ENCODE results near the gene PANK3.

PANK3 gene

GRCh38 chr5:168578538-168579487 is at the start of gene PANK3:
PANK3 (minus strand) TSS chr5:168579368; CDS start chr5:168579283, 85 bp downstream.
- TF ChIP-seq, protein P1, sequence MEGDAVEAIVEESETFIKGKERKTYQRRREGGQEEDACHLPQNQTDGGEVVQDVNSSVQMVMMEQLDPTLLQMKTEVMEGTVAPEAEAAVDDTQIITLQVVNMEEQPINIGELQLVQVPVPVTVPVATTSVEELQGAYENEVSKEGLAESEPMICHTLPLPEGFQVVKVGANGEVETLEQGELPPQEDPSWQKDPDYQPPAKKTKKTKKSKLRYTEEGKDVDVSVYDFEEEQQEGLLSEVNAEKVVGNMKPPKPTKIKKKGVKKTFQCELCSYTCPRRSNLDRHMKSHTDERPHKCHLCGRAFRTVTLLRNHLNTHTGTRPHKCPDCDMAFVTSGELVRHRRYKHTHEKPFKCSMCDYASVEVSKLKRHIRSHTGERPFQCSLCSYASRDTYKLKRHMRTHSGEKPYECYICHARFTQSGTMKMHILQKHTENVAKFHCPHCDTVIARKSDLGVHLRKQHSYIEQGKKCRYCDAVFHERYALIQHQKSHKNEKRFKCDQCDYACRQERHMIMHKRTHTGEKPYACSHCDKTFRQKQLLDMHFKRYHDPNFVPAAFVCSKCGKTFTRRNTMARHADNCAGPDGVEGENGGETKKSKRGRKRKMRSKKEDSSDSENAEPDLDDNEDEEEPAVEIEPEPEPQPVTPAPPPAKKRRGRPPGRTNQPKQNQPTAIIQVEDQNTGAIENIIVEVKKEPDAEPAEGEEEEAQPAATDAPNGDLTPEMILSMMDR (conservative IDR thresholded peaks at IDR 0.05; ENCODE audit: low read depth, low read length), result peak; percentile 13
- peak; percentile 27 for DNase-seq (ENCODE audit: low read depth)

DNA sequence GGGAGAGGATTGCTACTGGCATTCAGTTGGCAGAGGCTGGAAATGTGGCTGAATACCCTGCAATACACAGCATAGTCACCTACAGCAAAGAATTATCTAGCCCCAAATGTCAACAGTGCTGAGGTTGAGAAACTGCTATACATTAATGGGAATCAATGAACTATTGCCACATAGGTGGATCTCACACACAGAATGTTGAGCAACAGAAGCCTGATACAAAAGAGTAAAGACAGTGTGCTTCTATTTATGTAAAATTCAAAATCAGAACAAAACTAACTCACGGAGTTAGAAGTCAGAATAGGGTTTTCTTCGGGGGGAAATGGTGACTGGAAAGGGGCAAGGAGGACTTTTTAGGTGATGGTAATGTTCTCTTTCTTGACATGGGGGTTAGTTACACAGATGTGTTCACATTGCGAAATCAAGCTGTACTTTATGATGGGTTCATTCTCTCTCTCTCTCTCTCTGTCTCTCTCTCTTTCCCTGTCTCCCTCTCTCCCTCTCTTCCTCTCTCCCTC is 45.7 kb upstream of the PANK3 start:
- TF ChIP-seq, protein P1 (conservative IDR thresholded peaks at IDR 0.05; ENCODE audit: low read depth, low read length), result no peak
- no peak for DNase-seq (ENCODE audit: low read depth)
- H3K4me3 ChIP-seq (ENCODE audit: low read length), result no peak overlapping the region

More at GRCh38 chr5:168578538-168579487, at the start of gene PANK3:
- peak within 1 kb of the TSS; percentile 98 for H3K4me3 ChIP-seq (ENCODE audit: low read length)

DNA sequence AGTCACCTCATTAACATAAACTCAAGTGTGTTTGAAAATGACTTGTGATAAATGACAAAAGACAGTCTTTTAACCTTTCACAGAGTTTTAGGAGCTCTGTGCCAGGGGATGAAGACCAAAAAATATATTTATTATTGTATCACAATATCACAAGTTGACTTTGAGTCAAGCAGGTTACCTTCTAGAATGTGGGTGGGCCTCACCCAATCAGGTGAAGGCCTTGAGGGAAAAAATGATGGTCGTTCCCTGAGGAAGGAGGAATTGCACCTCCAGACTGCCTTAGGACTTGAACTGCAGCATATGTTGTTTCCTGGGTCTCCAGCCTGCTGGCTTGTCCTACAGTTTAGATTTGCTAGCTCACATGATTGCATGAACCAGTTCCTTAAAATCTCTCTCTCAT is 41.6 kb upstream of the PANK3 start:
- no peak overlapping the region for H3K4me3 ChIP-seq (ENCODE audit: low read length)
- TF ChIP-seq, protein P1 (conservative IDR thresholded peaks at IDR 0.05; ENCODE audit: low read depth, low read length), result no peak
- DNase-seq (ENCODE audit: low read depth), result no peak

DNA sequence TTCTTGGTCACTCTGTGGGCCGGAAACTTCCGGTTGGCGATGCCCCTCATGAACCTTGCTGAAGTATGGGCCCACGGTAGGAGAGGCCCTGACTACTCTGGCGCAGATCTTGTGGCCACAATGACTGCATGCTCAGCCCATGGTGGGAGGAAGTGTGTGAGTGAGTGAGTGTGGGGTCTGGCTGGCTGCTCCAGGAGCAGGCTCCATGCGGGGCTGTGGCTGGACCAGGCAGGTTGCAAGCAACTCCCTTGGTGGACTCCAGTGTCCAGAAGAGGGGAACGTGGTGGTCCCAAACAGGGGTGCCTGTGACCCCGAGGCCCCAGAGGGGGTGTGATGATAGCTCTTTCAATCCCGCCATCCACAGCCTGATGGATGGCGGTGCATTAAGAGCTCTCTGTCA is 35.5 kb upstream of the PANK3 start:
- no peak for DNase-seq (ENCODE audit: low read depth)
- TF ChIP-seq, protein P1 (conservative IDR thresholded peaks at IDR 0.05; ENCODE audit: low read depth, low read length), result no peak
- no peak overlapping the region for H3K4me3 ChIP-seq (ENCODE audit: low read length)

GRCh38 chr5:168613996-168614395 is 34.8 kb upstream of the PANK3 start:
- H3K4me3 ChIP-seq (ENCODE audit: low read length), result no peak overlapping the region
- no peak for DNase-seq (ENCODE audit: low read depth)
- TF ChIP-seq, protein P1 (conservative IDR thresholded peaks at IDR 0.05; ENCODE audit: low read depth, low read length), result no peak

DNA sequence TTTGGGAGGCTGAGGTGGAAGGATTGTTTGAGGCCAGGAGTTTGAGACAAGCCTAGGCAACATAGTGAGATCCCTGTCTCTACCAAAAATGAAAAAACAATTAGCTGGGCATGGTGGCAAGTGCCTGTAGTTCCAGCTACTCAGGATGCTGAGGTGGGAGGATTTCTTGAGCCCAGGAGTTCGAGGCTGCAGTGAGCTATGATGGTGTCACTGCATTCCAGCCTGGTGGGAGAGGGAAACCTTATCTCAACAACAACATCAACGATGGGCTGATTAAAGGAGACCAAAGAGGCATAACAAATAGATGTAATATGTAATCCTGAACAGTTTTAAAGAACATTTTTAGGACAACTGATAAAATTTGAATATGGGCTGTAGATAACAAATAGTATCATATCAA is 34.2 kb upstream of the PANK3 start:
- no peak overlapping the region for H3K4me3 ChIP-seq (ENCODE audit: low read length)
- TF ChIP-seq, protein P1 (conservative IDR thresholded peaks at IDR 0.05; ENCODE audit: low read depth, low read length), result no peak
- DNase-seq (ENCODE audit: low read depth), result no peak
